ENCODE results near the gene BOK. TPM values are rescaled to one million over a fixed set of nuclear protein-coding genes. Genes with fewer than 3 reads are reported as not detected.

BOK gene
- total RNA-seq, 1 experiment from 2014 or later, result 33.9 TPM

DNA sequence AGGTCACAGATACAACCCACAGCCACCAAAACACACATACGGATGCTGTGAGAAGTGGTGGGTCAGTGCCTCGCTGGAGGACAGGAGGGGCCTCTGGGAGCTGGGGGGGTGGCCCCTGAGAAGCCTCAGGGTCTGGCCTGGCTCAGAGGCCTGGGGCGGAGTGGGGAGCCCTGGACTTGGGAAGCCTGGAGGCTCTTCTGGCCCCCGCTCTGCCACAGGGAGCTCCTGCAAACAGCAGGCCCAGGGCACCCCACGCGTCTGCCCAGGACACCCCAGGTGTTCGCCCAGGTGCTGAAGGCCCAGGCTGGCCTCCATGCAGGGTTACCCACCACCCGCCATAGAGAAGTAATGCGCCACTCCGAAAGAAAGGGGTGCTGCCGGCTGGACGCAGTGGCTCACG, 52.5 kb downstream of the BOK start:
- Histone ChIP-seq H2BK120ac (ENCODE audit: low read depth, low read length, poor library complexity, severe bottlenecking) (no peak overlapping the region), H3K4ac (ENCODE audit: low read depth, low read length) (no peak overlapping the region), H2BK5ac (ENCODE audit: insufficient read length, low read length) (no peak overlapping the region), H3K4me2 (ENCODE audit: insufficient read depth, insufficient read length, low read length) (peak overlapping the region; percentile 49), H3K14ac (ENCODE audit: insufficient read depth, low read length) (no peak overlapping the region), H2AK5ac (ENCODE audit: insufficient read length, low read length) (no peak overlapping the region), H4K5ac (ENCODE audit: insufficient read length, low read depth, low read length) (no peak overlapping the region), H2BK20ac (ENCODE audit: low read depth, low read length, poor library complexity, severe bottlenecking) (no peak overlapping the region), H3K9me3 (ENCODE audit: control insufficient read depth, low read depth, low read length) (no peaks in the 10 kb centered on the region), H4K20me1 (ENCODE audit: control insufficient read depth, insufficient read depth, insufficient read length) (no peaks in the 10 kb centered on the region), H3K79me2 (ENCODE audit: insufficient read depth, low read length) (no peaks in the 10 kb centered on the region; the same call in 1 of the 2 replicates), H4K8ac (replicated peaks; ENCODE audit: insufficient read length, low read depth, low read length) (no peak overlapping the region), H3K27me3 (ENCODE audit: insufficient read depth, low read length) (no peaks in the 10 kb centered on the region), H3K23me2 (ENCODE audit: insufficient read length, low read depth, low read length, poor library complexity, severe bottlenecking) (peaks cover 6% of the 10 kb centered on the region), H3K56ac (ENCODE audit: insufficient read length, low read depth, low read length) (no peak overlapping the region), H3K4me1 (ENCODE audit: insufficient read depth, low read length) (no peaks in the 10 kb centered on the region), H2BK15ac (ENCODE audit: low read depth, low read length) (no peak overlapping the region), H3K79me1 (ENCODE audit: insufficient read depth, low read depth, low read length, poor library complexity, severe bottlenecking) (no peaks in the 10 kb centered on the region), H3K18ac (ENCODE audit: insufficient read length, low read depth, low read length) (no peak overlapping the region), H3K9ac (ENCODE audit: extremely low read depth, insufficient read length, low read length) (no peak overlapping the region), H2BK12ac (ENCODE audit: insufficient read length, low read depth, low read length) (no peak overlapping the region), H2AFZ (ENCODE audit: low read length) (no peak overlapping the region), H3T11ph (ENCODE audit: low read length) (no peak overlapping the region), H3K27ac (ENCODE audit: insufficient read length, low read depth, low read length) (no peak overlapping the region), H3K23ac (ENCODE audit: insufficient read length, low read depth, low read length) (no peak overlapping the region), H4K91ac (ENCODE audit: insufficient read length, low read depth, low read length) (no peak overlapping the region)
- TF ChIP-seq, protein P1, sequence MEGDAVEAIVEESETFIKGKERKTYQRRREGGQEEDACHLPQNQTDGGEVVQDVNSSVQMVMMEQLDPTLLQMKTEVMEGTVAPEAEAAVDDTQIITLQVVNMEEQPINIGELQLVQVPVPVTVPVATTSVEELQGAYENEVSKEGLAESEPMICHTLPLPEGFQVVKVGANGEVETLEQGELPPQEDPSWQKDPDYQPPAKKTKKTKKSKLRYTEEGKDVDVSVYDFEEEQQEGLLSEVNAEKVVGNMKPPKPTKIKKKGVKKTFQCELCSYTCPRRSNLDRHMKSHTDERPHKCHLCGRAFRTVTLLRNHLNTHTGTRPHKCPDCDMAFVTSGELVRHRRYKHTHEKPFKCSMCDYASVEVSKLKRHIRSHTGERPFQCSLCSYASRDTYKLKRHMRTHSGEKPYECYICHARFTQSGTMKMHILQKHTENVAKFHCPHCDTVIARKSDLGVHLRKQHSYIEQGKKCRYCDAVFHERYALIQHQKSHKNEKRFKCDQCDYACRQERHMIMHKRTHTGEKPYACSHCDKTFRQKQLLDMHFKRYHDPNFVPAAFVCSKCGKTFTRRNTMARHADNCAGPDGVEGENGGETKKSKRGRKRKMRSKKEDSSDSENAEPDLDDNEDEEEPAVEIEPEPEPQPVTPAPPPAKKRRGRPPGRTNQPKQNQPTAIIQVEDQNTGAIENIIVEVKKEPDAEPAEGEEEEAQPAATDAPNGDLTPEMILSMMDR (conservative IDR thresholded peaks at IDR 0.05), result no peak
- peak overlapping the region; percentile 54 to 82 for H3K4me3 Mint-ChIP-seq
- peak overlapping the region; percentile 67 to 95 (median 71); a peak in 4 of 7 replicates for H3K27ac Mint-ChIP-seq
- H3K4me1 Mint-ChIP-seq, result peaks cover 8 to 9% of the 10 kb centered on the region in 2 experiments
- no CpG with 5 or more reads among the region's 13 CpGs for WGBS (ENCODE audit: extremely low coverage, insufficient read length, low lambda C conversion rate)
- no peaks in the 10 kb centered on the region for H3K27me3 Mint-ChIP-seq (ENCODE audit: low read depth)
- DNase-seq, result no peak
- peaks cover 3 to 13% (median 10%) of the 10 kb centered on the region in 3 experiments; a peak in 5 of 7 replicates for H3K36me3 Mint-ChIP-seq (ENCODE audit: insufficient read depth in 1 of 3, low read depth in 3 of 3)
- H3K9me3 Mint-ChIP-seq, result no peaks in the 10 kb centered on the region
